SK-N-SH (cell line): ENCODE measurements around the gene MXRA5. TPM values are rescaled to one million over a fixed set of nuclear protein-coding genes. Genes with fewer than 3 reads are reported as not detected.

Source experiments
- CTCF ChIA-PET: fragments of 300-600, 350-600 bp; formaldehyde crosslinking; extraction: SDS; loops from one replicate; lab custom pipeline; 2021; lab: Yijun Ruan, JAX
- POLR2A ChIA-PET: fragments of 350-600 bp; sonication (Branson Sonifier 250); formaldehyde crosslinking; extraction: SDS; loops from one replicate; lab custom pipeline; 2020; ENCODE audit warnings: antibody characterized with exemption, inconsistent platforms; lab: Yijun Ruan, JAX
- DNase-seq: peaks from one replicate; pipeline ENCODE4 v3.0.0; 2012
- H2AFZ ChIP-seq: fragments of 200-600 bp; sonication (generic); 2 replicates; pipeline ENCODE4 v1.8.1; 2016; ENCODE audit warnings: antibody characterized with exemption, mild to moderate bottlenecking, low read depth
- H3F3A ChIP-seq: fragments of 200-600 bp; sonication (generic); replicated peaks from 2 replicates; pipeline ENCODE3; 2016; ENCODE audit warnings: antibody characterized with exemption, mild to moderate bottlenecking; ENCODE audit not compliant: insufficient read depth
- H3K27ac ChIP-seq, 2 experiments: fragments of 200-500 bp in 1 of 2; fragments of 200-600 bp in 1 of 2; sonication (Bioruptor generic) in 1 of 2; sonication (generic), shearing (Covaris generic) in 1 of 2; 2 replicates each; pipeline versions ENCODE4 v1.5.1 to v1.6.1; 2014 to 2016; ENCODE audit warnings: low read depth in 2 of 2, inconsistent platforms in 1 of 2, low read length in 1 of 2, mild to moderate bottlenecking in 1 of 2, mixed read lengths in 1 of 2
- H3K27me3 ChIP-seq: fragments of 200-600 bp; sonication (generic), shearing (Covaris generic); 2 replicates; pipeline ENCODE4 v1.6.1; 2016; ENCODE audit warnings: mixed run types; ENCODE audit not compliant: insufficient read depth
- H3K36me3 ChIP-seq, 2 experiments: fragments of 200-500 bp in 1 of 2; fragments of 200-600 bp in 1 of 2; sonication (Bioruptor generic) in 1 of 2; sonication (generic) in 1 of 2; replicated peaks in 1 of 2; 2 replicates each; pipeline versions ENCODE3 to v1.5.1; 2014 to 2016; ENCODE audit warnings: low read length in 1 of 2, mild to moderate bottlenecking in 1 of 2; ENCODE audit not compliant: insufficient read depth in 2 of 2, control insufficient read depth in 1 of 2
- H3K4me1 ChIP-seq, 2 experiments: fragments of 200-500 bp in 1 of 2; fragments of 200-600 bp in 1 of 2; sonication (Bioruptor generic) in 1 of 2; sonication (generic), shearing (Covaris generic) in 1 of 2; 2 replicates each; pipeline versions ENCODE4 v1.5.1 to v1.6.1; 2014 to 2016; ENCODE audit warnings: low read depth in 1 of 2, low read length in 1 of 2, mixed run types in 1 of 2; ENCODE audit not compliant: insufficient read depth in 2 of 2, control insufficient read depth in 1 of 2
- H3K4me2 ChIP-seq: fragments of 200-600 bp; sonication (generic), shearing (Covaris generic); 2 replicates; pipeline ENCODE4 v1.6.1; 2017; ENCODE audit warnings: mixed run types
- H3K4me3 ChIP-seq, 2 experiments: fragments of 200-500 bp in 1 of 2; fragments of 200-600 bp in 1 of 2; sonication (Bioruptor generic) in 1 of 2; sonication (generic), shearing (Covaris generic) in 1 of 2; 2 replicates each; pipeline versions ENCODE4 v1.5.1 to v1.8.1; 2014 to 2016; ENCODE audit warnings: low read depth in 2 of 2, inconsistent platforms in 1 of 2, low read length in 1 of 2, mild to moderate bottlenecking in 1 of 2, mixed read lengths in 1 of 2, moderate library complexity in 1 of 2
- H3K79me2 ChIP-seq: fragments of 200-600 bp; sonication (generic); 2 replicates; pipeline ENCODE4 v1.8.1; 2017; ENCODE audit warnings: mild to moderate bottlenecking; ENCODE audit not compliant: insufficient read depth
- H3K9ac ChIP-seq: fragments of 200-600 bp; sonication (generic); 2 replicates; pipeline ENCODE4 v1.6.1; 2017; ENCODE audit warnings: mixed run types
- H3K9me2 ChIP-seq: fragments of 200-600 bp; sonication (generic); 2 replicates; pipeline ENCODE4 v1.6.1; 2017; ENCODE audit warnings: mixed run types
- H3K9me3 ChIP-seq: fragments of 200-600 bp; sonication (generic); 2 replicates; pipeline ENCODE4 v1.6.1; 2017; ENCODE audit warnings: mixed run types, mild to moderate bottlenecking, moderate library complexity
- H4K20me1 ChIP-seq: fragments of 200-600 bp; sonication (generic); 2 replicates; pipeline ENCODE4 v1.6.1; 2017; ENCODE audit warnings: mild to moderate bottlenecking, mixed run types; ENCODE audit not compliant: insufficient read depth
- CHD2 ChIP-seq: fragments of 150-350 bp; IDR thresholded peaks from 2 replicates; pipeline ENCODE4 v1.6.1; 2018; ENCODE audit warnings: low read length; ENCODE audit not compliant: partially characterized antibody
- ELF1 ChIP-seq: IDR thresholded peaks from 2 replicates; pipeline ENCODE4 v1.4.0; 2012
- EP300 ChIP-seq, 2 experiments: IDR thresholded peaks; 2 replicates each; pipeline versions ENCODE4 v1.4.0 to v1.6.1; 2012; ENCODE audit warnings: borderline replicate concordance in 1 of 2, low read depth in 1 of 2, low read length in 1 of 2
- EZH2phosphoT487 ChIP-seq: fragments of 200-600 bp; sonication (generic); IDR thresholded peaks from 2 replicates; pipeline ENCODE4 v1.6.1; 2017; ENCODE audit warnings: low read depth, mixed run types, mild to moderate bottlenecking, antibody characterized with exemption, moderate library complexity, borderline replicate concordance
- FOSL2 ChIP-seq: IDR thresholded peaks from 2 replicates; pipeline ENCODE4 v1.4.0; 2012; ENCODE audit warnings: low read depth, mild to moderate bottlenecking, moderate library complexity, borderline replicate concordance
- FOXJ3 ChIP-seq: sonication (generic); formaldehyde crosslinking; IDR thresholded peaks from 2 replicates; pipeline ENCODE4 v1.5.1; 2020; ENCODE audit warnings: mild to moderate bottlenecking, missing genetic modification reagents
- IRF3 ChIP-seq: fragments of 150-350 bp; IDR thresholded peaks from 2 replicates; pipeline ENCODE4 v1.6.1; 2016; ENCODE audit warnings: mild to moderate bottlenecking, low read depth, low read length
- MEF2A ChIP-seq: IDR thresholded peaks from 2 replicates; pipeline ENCODE4 v1.4.0; 2012; ENCODE audit warnings: low read depth, borderline replicate concordance
- MXI1 ChIP-seq: IDR thresholded peaks from 2 replicates; pipeline ENCODE4 v1.6.1; 2012; ENCODE audit warnings: mild to moderate bottlenecking, low read depth, low read length, improper control_type of control experiment
- NFIC ChIP-seq: IDR thresholded peaks from 2 replicates; pipeline ENCODE4 v1.4.0; 2012; ENCODE audit warnings: borderline replicate concordance
- NRF1 ChIP-seq: IDR thresholded peaks from 2 replicates; pipeline ENCODE4 v1.6.1; 2012; ENCODE audit warnings: low read depth, mild to moderate bottlenecking, low read length
- PBX3 ChIP-seq: IDR thresholded peaks from 2 replicates; pipeline ENCODE4; 2012
- POLR2AphosphoS5 ChIP-seq: IDR thresholded peaks from 2 replicates; pipeline ENCODE4 v1.6.1; 2012; ENCODE audit warnings: low read depth, low read length
- RCOR1 ChIP-seq: fragments of 150-350 bp; IDR thresholded peaks from 2 replicates; pipeline ENCODE4 v1.6.1; 2017; ENCODE audit warnings: antibody characterized with exemption, low read length
- TAF1 ChIP-seq: IDR thresholded peaks from 2 replicates; pipeline ENCODE4 v1.6.1; 2012; ENCODE audit warnings: low read depth, mild to moderate bottlenecking, low read length, moderate library complexity, borderline replicate concordance
- YY1 ChIP-seq: IDR thresholded peaks from 2 replicates; pipeline ENCODE4 v1.4.0; 2012; ENCODE audit warnings: low read depth, mild to moderate bottlenecking
- WGBS: methylation state at CpG from one replicate; pipeline ENCODE4 v1.1.6; 2017; ENCODE audit warnings: low lambda C conversion rate; 5-methylcytosine and 5-hydroxymethylcytosine counted together
- polyA plus RNA-seq, 3 experiments: library from polyadenylated mRNA; depleted of rRNA; stranded (reverse); fragments of >200 nt; gene quantifications; 2 replicates each; pipeline ENCODE4 v1.2.3, GENCODE V29; 2012

MXRA5 gene
- polyA plus RNA-seq, 1 of the 3 experiments (the other 2 are of a cell fraction), result 7.9 TPM

DNA sequence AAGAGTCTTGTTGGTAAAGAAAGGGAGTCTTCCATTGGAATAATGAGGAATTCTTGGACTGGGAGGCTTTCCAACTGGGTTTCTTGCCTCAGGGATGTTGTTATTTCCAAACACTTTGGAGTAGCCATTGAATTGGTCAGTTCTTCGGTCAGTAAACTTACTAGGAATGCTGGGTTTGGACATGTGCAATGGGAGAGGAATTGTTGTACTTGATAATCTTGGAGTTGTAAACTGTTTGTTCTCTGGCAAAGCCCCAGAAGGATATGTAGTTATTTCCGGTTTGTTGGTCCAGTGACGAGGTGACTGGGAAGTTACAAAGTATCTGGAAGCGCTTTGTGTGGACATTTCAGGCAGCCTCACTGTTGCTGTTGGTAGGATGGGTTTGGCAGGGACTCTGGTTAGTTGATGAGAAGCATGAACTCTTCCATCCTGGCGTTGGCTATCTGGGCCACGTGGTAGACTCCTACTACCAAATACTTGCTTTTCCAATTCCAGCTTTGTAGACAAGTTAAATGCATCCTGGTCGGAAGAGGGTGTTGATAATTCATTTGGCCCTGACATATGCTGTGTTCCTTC is 25.9 kb downstream of the MXRA5 start:
- H3K4me1 ChIP-seq, result no peaks in the 10 kb centered on the region
- H3K79me2 ChIP-seq, result no peaks in the 10 kb centered on the region
- DNase-seq, result no peak
- H3K9me2 ChIP-seq, result no peaks in the 10 kb centered on the region
- POLR2A ChIA-PET, result no interaction called here
- no peak overlapping the region for H3K4me3 ChIP-seq
- no peaks in the 10 kb centered on the region for H3K27me3 ChIP-seq
- H3F3A ChIP-seq, result no peaks in the 10 kb centered on the region
- H3K27ac ChIP-seq, result no peak overlapping the region
- CTCF ChIA-PET, result no interaction called here
- peaks cover 0 to 3% of the 10 kb centered on the region in 2 experiments for H3K36me3 ChIP-seq
- no peaks in the 10 kb centered on the region for H4K20me1 ChIP-seq
- H3K9me3 ChIP-seq, result no peaks in the 10 kb centered on the region
- H3K4me2 ChIP-seq, result no peak overlapping the region
- TF ChIP-seq ELF1, result no peak
- TF ChIP-seq RCOR1, result no peak
- no peak for TF ChIP-seq NRF1
- TF ChIP-seq FOXJ3 (CRISPR knock-in tag), result no peak
- no peak for TF ChIP-seq POLR2AphosphoS5
- TF ChIP-seq EZH2phosphoT487, result no peak
- no peak overlapping the region for H3K9ac ChIP-seq
- WGBS, result 10% methylated on average over 7 of the region's 7 CpGs
- H2AFZ ChIP-seq, result no peak overlapping the region

DNA sequence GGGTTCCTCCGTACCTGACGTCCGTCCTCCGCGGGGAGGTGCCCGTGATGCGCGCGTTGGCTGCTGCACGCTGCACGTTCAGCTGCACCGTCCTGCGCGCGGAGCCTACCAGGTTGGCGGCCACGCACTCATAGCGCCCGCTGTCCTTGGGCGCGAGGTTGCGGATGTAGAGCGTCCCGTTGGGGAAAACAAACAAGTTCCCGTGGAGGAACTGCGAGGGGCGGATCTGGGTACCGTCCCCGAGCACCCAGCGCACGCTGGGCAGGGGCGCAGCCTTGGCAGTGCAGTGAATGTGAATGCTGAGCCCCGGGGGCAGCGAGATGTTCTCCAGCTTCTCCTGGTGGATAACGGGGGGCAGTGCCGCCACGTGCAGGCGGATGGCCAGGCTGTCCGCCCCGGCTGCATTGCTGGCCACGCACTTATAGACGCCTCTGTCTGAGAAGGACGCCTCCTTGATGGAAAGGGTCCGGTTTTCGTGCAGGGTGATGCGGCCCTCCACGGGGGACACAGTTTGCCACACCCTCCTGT is 29.2 kb downstream of the MXRA5 start:
- no peaks in the 10 kb centered on the region for H3K79me2 ChIP-seq

More for the DNA sequence above, 29.2 kb downstream of the MXRA5 start:
- Histone ChIP-seq H3K27ac (no peak overlapping the region), H3K36me3 (no peaks in the 10 kb centered on the region), H3F3A (no peaks in the 10 kb centered on the region), H3K27me3 (no peaks in the 10 kb centered on the region), H4K20me1 (no peaks in the 10 kb centered on the region), H3K4me1 (no peaks in the 10 kb centered on the region), H2AFZ (no peak overlapping the region), H3K9me3 (no peaks in the 10 kb centered on the region), H3K4me2 (no peak overlapping the region), H3K9ac (no peak overlapping the region), H3K9me2 (no peaks in the 10 kb centered on the region)
- ChIA-PET POLR2A (no interaction called here), CTCF (no interaction called here)
- 72% methylated on average over 34 of the region's 47 CpGs for WGBS
- TF ChIP-seq NFIC, result no peak
- no peak for TF ChIP-seq MEF2A
- TF ChIP-seq PBX3, result no peak
- no peak for TF ChIP-seq FOXJ3 (CRISPR knock-in tag)
- TF ChIP-seq CHD2, result no peak
- TF ChIP-seq IRF3, result no peak
- TF ChIP-seq MXI1, result no peak
- no peak for TF ChIP-seq FOSL2
- TF ChIP-seq YY1, result no peak
- no peak for TF ChIP-seq TAF1
- no peak for TF ChIP-seq EP300 (IDR thresholded peaks at IDR 0.05; ENCODE audit: borderline replicate concordance in 1 of 2, low read depth in 1 of 2, low read length in 1 of 2)
- TF ChIP-seq, all 33 proteins: peak for 0
- no peak overlapping the region for H3K4me3 ChIP-seq
- no peak for DNase-seq
